Measurements from ENCODE around the gene ASCC3. TPM values are rescaled to one million over a fixed set of nuclear protein-coding genes. Genes with fewer than 3 reads are reported as not detected.

The ASCC3 gene
- total and polyA plus RNA-seq, 12 donors, result 3.9 to 22.9 (median 16.1) TPM

GRCh38 chr6:100565439-100566104, 315.6 kb downstream of the ASCC3 start:
- no peak overlapping the region for H3K4me3 ChIP-seq
- peaks cover 0 to 15% (median 0%) of the 10 kb centered on the region in 11 donors for H3K9me3 ChIP-seq
- ATAC-seq, result no peak
- peaks cover 0 to 8% (median 0%) of the 10 kb centered on the region in 9 donors for H3K36me3 ChIP-seq
- DNase-seq, result no peak
- no peaks in the 10 kb centered on the region for H3K27me3 ChIP-seq
- TF ChIP-seq CTCF (IDR thresholded peaks at IDR 0.05), result no peak
- WGBS, 2 donors, result 93 to 97% methylated on average over 4 of the region's 4 CpGs
- no peak overlapping the region for H3K27ac ChIP-seq
- intact Hi-C loops (cut with DNase I), result no loop called here
- no peaks in the 10 kb centered on the region for H3K4me1 ChIP-seq

- intact Hi-C loops (cut with DNase I), result no loop called here
- DNase-seq (no peak), ATAC-seq (no peak)
- Histone ChIP-seq H3K4me1 (no peaks in the 10 kb centered on the region), H3K27ac (no peak overlapping the region), H3K9me3 (peaks cover 0 to 2% (median 0%) of the 10 kb centered on the region in 11 donors), H3K4me3 (no peak overlapping the region), H3K27me3 (no peaks in the 10 kb centered on the region), H3K36me3 (peaks cover 0 to 3% (median 0%) of the 10 kb centered on the region in 9 donors)
- WGBS, 2 donors, result 91 to 97% methylated on average over 1 of the region's 1 CpG
- TF ChIP-seq CTCF (IDR thresholded peaks at IDR 0.05), result no peak
These were observed 321.3 kb downstream of the ASCC3 start for GRCh38 chr6:100559859-100560258.

DNA sequence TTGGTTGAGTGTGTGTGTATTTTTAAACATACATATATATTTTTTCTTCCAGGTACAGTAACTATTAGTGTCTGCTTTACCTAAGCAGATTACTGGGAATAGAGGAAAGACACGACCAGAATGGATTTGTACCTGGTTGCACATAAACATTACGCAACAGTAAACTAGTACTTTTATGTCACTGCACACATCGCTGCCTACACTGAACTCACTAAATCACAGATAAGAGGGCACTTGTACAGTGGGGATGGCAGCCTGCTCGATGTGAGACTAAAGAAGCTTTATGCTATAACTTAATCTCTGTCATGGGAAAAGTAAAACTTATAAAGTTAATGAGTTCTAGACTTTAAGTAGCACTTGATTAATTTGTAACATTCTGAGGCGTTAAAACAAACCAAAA, 326.9 kb downstream of the ASCC3 start:
- no peak overlapping the region for H3K4me3 ChIP-seq
- intact Hi-C loops (cut with DNase I), result no loop called here
- ATAC-seq (no peak), DNase-seq (no peak)
- no peak overlapping the region for H3K27ac ChIP-seq
- no peaks in the 10 kb centered on the region for H3K36me3 ChIP-seq
- no peak for TF ChIP-seq CTCF (IDR thresholded peaks at IDR 0.05)
- H3K27me3 ChIP-seq, result no peaks in the 10 kb centered on the region
- peaks cover 0 to 2% (median 0%) of the 10 kb centered on the region in 11 donors for H3K9me3 ChIP-seq
- WGBS, 2 donors, result 70 to 81% methylated on average over 5 of the region's 5 CpGs
- H3K4me1 ChIP-seq, result no peaks in the 10 kb centered on the region

- Histone ChIP-seq H3K9me3 (peaks cover 0 to 2% (median 0%) of the 10 kb centered on the region in 11 donors), H3K27ac (no peak overlapping the region), H3K27me3 (no peaks in the 10 kb centered on the region), H3K36me3 (no peaks in the 10 kb centered on the region), H3K4me3 (no peak overlapping the region), H3K4me1 (no peaks in the 10 kb centered on the region)
- ATAC-seq (no peak), DNase-seq (no peak)
- intact Hi-C loops (cut with DNase I), result no loop called here
- 49% methylated on average over 1 of the region's 1 CpG for WGBS, 2 donors
- no peak for TF ChIP-seq CTCF (IDR thresholded peaks at IDR 0.05)
These were observed 327.9 kb downstream of the ASCC3 start for GRCh38 chr6:100553243-100553642.
